ENCODE measurements around the gene DPM3. TPM values are rescaled to one million over a fixed set of nuclear protein-coding genes. Genes with fewer than 3 reads are reported as not detected.
"Not testable (repeated sequence)": the region's sequence is repeated elsewhere in the genome, so short reads cannot be mapped to it uniquely, and the experiment has no call there.

Gene DPM3, protein sequence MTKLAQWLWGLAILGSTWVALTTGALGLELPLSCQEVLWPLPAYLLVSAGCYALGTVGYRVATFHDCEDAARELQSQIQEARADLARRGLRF
- 50.7 TPM for polyA plus RNA-seq (2013, experiment 1 of 4)
- polyA plus RNA-seq (2013, experiment 2 of 4) = 43.9 TPM
- polyA plus RNA-seq (2013, experiment 3 of 4) = 77.0 TPM
- 83.1 TPM for polyA plus RNA-seq (2013, experiment 4 of 4)

DNA sequence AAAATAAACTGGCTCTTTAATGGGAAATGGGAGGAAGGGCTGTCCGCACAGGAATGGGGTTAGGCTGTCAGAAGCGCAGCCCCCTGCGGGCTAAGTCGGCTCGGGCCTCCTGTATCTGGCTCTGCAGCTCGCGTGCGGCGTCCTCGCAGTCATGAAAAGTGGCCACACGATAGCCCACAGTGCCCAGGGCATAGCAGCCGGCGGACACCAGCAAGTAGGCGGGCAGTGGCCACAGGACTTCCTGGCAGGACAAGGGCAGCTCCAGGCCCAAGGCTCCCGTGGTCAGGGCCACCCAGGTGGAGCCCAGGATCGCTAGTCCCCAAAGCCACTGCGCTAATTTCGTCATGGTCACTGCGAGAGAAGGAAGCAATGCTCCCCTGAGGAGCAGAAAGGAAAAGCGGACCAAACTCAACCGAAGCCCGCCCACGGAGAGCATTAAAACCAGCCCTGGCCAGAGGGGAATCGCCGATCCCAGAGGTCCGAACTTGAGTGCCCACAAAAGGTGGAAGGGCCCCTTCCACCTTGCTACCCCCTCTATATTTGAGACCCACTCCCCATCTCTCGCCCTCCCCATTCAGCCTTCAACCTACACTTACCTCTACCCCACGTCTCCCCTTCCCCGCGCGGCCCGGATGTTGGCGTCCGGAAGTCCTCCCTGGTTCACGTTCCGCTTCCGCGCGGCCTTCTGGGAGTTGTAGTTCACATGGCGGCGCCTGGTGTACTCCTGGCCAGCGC lies at the start of gene DPM3:
DPM3 (minus strand) TSS at position 637 of the 735 bp plus-strand sequence; CDS start at position 346, 291 bp downstream.
- Histone ChIP-seq H3K36me3 (ENCODE audit: control insufficient read depth, insufficient read depth, low read length) (no peaks in the 10 kb centered on the region), H3K27ac (ENCODE audit: insufficient read depth, low read depth, low read length, poor library complexity, severe bottlenecking) (peak within 1 kb of the TSS; percentile 18), H3K9me3 (ENCODE audit: control insufficient read depth, low read length) (no peaks in the 10 kb centered on the region), H3K27me3 (ENCODE audit: control insufficient read depth, insufficient read depth, low read length, poor library complexity, severe bottlenecking) (peaks cover 8% of the 10 kb centered on the region), H3K4me3 (ENCODE audit: insufficient read depth, low read depth, low read length) (peak within 1 kb of the TSS; percentile 97), H3K4me1 (ENCODE audit: control insufficient read depth, insufficient read depth, low read length) (peaks cover 4% of the 10 kb centered on the region)
- WGBS, 2 experiments = 1% methylated on average over 42 of the region's 42 CpGs

DNA sequence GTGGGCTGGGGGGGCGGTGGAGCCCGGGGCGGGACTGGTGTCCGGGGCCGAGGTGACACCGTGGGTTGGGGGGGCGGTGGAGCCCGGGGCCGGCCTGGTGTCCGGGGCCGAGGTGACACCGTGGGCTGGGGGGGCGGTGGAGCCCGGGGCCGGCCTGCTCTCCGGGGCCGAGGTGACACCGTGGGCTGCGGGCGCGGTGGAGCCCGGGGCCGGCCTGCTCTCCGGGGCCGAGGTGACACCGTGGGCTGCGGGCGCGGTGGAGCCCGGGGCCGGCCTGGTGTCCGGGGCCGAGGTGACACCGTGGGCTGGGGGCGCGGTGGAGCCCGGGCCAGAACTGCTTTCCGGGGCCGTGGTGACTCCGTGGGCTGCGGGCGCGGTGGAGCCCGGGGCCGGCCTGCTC lies 49.6 kb upstream of the DPM3 start:
- not testable (repeated sequence) for H3K36me3 ChIP-seq (ENCODE audit: control insufficient read depth, insufficient read depth, low read length); H3K27me3 ChIP-seq (ENCODE audit: control insufficient read depth, insufficient read depth, low read length, poor library complexity, severe bottlenecking); H3K27ac ChIP-seq (ENCODE audit: insufficient read depth, low read depth, low read length, poor library complexity, severe bottlenecking); H3K9me3 ChIP-seq (ENCODE audit: control insufficient read depth, low read length); H3K4me3 ChIP-seq (ENCODE audit: insufficient read depth, low read depth, low read length)
- WGBS, 2 experiments = 94 to 96% methylated on average over 20 to 22 of the region's 45 CpGs
- H3K4me1 ChIP-seq (ENCODE audit: control insufficient read depth, insufficient read depth, low read length) = peaks cover 15% of the 10 kb centered on the region

DNA sequence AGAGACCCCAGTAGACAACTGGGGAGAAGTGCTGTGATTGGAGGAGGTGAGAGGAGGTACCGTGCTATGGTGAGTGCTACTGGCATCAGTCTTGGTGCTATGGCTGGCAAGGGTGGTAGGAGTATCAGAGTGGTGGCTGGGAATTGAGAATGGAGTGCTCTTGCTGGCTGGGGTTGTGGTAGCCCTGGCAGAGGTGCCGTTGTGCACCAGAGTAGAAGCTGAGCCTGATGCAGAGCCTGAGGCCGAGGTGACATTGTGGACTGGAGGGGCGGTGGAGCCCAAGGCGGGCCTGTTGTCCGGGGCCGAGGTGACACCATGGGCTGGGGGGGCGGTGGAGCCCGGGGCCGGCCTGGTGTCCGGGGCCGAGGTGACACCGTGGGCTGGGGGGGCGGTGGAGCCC lies 47.9 kb upstream of the DPM3 start:
- Histone ChIP-seq H3K9me3 (ENCODE audit: control insufficient read depth, low read length) (no peaks in the 10 kb centered on the region), H3K27ac (ENCODE audit: insufficient read depth, low read depth, low read length, poor library complexity, severe bottlenecking) (no peak overlapping the region), H3K4me3 (ENCODE audit: insufficient read depth, low read depth, low read length) (no peak overlapping the region), H3K4me1 (ENCODE audit: control insufficient read depth, insufficient read depth, low read length) (peaks cover 14% of the 10 kb centered on the region), H3K27me3 (ENCODE audit: control insufficient read depth, insufficient read depth, low read length, poor library complexity, severe bottlenecking) (no peaks in the 10 kb centered on the region), H3K36me3 (ENCODE audit: control insufficient read depth, insufficient read depth, low read length) (no peaks in the 10 kb centered on the region)
- 94 to 95% methylated on average over 14 of the region's 14 CpGs for WGBS, 2 experiments

DNA sequence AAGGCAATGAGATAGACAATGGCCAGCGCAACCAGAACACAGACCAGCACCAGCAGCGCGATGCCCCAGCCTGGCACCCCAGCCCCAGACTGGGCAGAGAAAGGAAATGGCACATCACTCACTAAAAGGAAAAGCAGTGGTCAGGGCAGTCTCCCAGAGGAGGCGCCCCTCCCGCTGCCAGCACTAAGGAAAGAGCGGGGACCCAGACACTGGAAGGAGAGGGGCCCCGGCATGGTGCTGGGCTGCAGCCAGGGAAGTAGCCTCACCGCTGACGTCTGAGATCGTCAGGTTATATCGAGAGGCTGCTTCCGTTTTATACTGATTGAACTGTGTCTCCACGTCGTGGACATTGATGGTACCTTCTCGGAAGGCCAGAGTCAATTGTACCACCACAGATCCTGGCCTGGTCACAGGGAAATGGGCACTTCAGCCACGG lies 47.1 kb upstream of the DPM3 start:
- H3K9me3 ChIP-seq (ENCODE audit: control insufficient read depth, low read length) = no peaks in the 10 kb centered on the region
- WGBS, 2 experiments = 88 to 89% methylated on average over 16 of the region's 16 CpGs
- no peak overlapping the region for H3K27ac ChIP-seq (ENCODE audit: insufficient read depth, low read depth, low read length, poor library complexity, severe bottlenecking)
- no peak overlapping the region for H3K4me3 ChIP-seq (ENCODE audit: insufficient read depth, low read depth, low read length)
- H3K27me3 ChIP-seq (ENCODE audit: control insufficient read depth, insufficient read depth, low read length, poor library complexity, severe bottlenecking) = no peaks in the 10 kb centered on the region
- H3K36me3 ChIP-seq (ENCODE audit: control insufficient read depth, insufficient read depth, low read length) = no peaks in the 10 kb centered on the region
- H3K4me1 ChIP-seq (ENCODE audit: control insufficient read depth, insufficient read depth, low read length) = peaks cover 8% of the 10 kb centered on the region

DNA sequence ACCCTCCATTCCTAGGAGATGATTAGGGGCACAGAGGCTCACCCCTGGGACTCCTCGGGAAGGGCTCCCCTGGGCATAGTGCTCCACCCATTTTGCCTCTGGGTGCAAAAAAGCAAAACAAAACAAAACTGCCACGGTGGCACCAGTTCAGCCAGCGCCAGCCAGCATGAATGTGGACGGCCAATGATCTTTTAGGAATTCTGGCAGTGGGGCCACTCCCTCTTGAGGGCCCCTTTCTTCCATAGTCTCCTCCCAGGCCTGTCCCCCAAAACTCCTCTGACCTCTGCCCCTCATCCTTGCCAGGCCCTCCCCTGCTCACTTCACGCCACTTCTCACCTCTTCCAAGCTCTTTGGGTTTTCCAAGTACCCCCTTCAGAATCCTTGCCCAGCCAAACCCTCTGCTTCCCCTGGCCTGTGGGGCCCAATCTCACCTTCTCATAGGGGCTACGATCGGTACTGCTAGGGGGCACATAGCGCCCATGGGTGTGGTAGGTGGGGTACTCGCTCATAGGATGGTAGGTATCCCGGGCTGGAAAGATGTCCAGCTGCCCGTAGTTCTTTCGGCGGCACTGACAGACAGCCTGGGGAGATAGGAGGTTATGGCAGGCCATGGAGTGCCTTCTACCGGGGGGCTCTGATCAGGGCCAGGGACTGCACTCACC lies 46.6 kb upstream of the DPM3 start:
- WGBS, 2 experiments = 87 to 90% methylated on average over 14 of the region's 14 CpGs
- H3K36me3 ChIP-seq (ENCODE audit: control insufficient read depth, insufficient read depth, low read length) = no peaks in the 10 kb centered on the region
- H3K4me1 ChIP-seq (ENCODE audit: control insufficient read depth, insufficient read depth, low read length) = peaks cover 6% of the 10 kb centered on the region
- no peaks in the 10 kb centered on the region for H3K9me3 ChIP-seq (ENCODE audit: control insufficient read depth, low read length)
- H3K27me3 ChIP-seq (ENCODE audit: control insufficient read depth, insufficient read depth, low read length, poor library complexity, severe bottlenecking) = no peaks in the 10 kb centered on the region
- H3K27ac ChIP-seq (ENCODE audit: insufficient read depth, low read depth, low read length, poor library complexity, severe bottlenecking) = no peak overlapping the region
- no peak overlapping the region for H3K4me3 ChIP-seq (ENCODE audit: insufficient read depth, low read depth, low read length)

DNA sequence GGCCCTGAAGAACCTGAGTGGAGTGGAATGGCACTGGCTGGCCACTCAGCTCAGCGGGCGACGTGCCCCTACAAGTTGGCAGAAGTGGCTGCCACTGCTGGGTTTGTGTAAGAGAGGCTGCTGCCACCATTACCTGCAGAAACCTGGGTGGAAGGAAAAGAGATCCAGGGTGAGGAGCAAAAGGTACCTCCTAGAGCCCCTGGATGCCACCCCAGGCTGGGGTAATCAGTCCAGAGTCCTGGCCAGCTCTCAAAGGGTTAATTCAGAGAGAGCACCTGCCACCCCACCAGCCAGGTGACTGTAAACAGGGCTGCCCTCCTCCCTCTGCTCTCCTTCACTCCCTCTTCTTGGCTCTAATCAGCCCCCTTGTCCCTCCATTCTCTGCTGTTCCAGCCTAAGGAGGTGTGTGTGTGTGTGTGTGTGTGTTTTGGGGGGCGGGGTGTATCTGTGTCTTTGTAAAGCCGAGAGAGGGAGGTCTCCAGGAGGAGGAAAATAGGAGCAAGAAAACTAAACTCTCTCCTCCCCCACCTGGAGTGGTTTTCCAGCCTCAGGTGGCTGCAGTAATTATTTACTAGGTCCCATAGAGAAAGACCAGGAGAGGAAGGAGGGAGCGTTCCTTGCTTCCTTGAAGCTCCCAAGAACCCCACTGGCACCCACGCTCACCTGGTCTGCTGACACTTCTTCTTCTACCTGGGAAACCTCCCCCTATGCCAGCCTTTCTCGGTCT lies 45.9 kb upstream of the DPM3 start:
- Histone ChIP-seq H3K27me3 (ENCODE audit: control insufficient read depth, insufficient read depth, low read length, poor library complexity, severe bottlenecking) (no peaks in the 10 kb centered on the region), H3K9me3 (ENCODE audit: control insufficient read depth, low read length) (no peaks in the 10 kb centered on the region), H3K4me1 (ENCODE audit: control insufficient read depth, insufficient read depth, low read length) (peaks cover 6% of the 10 kb centered on the region), H3K36me3 (ENCODE audit: control insufficient read depth, insufficient read depth, low read length) (no peaks in the 10 kb centered on the region), H3K27ac (ENCODE audit: insufficient read depth, low read depth, low read length, poor library complexity, severe bottlenecking) (no peak overlapping the region), H3K4me3 (ENCODE audit: insufficient read depth, low read depth, low read length) (no peak overlapping the region)
- WGBS, 2 experiments = 86 to 88% methylated on average over 6 of the region's 8 CpGs

DNA sequence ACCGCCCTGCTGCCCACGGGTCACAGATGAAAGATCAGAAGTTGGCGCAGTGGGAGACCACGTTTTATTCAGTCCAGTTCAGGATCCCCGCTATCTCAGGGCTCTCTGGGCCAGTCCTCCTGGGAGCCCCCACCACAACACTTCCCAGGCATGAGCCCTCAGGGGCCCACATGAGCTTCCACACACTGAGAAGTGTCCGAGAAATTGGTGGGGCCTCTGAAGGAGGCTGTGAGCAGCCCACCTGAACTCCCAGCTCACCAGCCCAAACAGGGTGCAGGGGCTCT lies 45.4 kb upstream of the DPM3 start:
- H3K27me3 ChIP-seq (ENCODE audit: control insufficient read depth, insufficient read depth, low read length, poor library complexity, severe bottlenecking) = no peaks in the 10 kb centered on the region
- peaks cover 6% of the 10 kb centered on the region for H3K4me1 ChIP-seq (ENCODE audit: control insufficient read depth, insufficient read depth, low read length)
- H3K4me3 ChIP-seq (ENCODE audit: insufficient read depth, low read depth, low read length) = no peak overlapping the region
- H3K36me3 ChIP-seq (ENCODE audit: control insufficient read depth, insufficient read depth, low read length) = no peaks in the 10 kb centered on the region
- WGBS, 2 experiments = 87 to 88% methylated on average over 6 of the region's 6 CpGs
- H3K27ac ChIP-seq (ENCODE audit: insufficient read depth, low read depth, low read length, poor library complexity, severe bottlenecking) = no peak overlapping the region
- H3K9me3 ChIP-seq (ENCODE audit: control insufficient read depth, low read length) = no peaks in the 10 kb centered on the region

DNA sequence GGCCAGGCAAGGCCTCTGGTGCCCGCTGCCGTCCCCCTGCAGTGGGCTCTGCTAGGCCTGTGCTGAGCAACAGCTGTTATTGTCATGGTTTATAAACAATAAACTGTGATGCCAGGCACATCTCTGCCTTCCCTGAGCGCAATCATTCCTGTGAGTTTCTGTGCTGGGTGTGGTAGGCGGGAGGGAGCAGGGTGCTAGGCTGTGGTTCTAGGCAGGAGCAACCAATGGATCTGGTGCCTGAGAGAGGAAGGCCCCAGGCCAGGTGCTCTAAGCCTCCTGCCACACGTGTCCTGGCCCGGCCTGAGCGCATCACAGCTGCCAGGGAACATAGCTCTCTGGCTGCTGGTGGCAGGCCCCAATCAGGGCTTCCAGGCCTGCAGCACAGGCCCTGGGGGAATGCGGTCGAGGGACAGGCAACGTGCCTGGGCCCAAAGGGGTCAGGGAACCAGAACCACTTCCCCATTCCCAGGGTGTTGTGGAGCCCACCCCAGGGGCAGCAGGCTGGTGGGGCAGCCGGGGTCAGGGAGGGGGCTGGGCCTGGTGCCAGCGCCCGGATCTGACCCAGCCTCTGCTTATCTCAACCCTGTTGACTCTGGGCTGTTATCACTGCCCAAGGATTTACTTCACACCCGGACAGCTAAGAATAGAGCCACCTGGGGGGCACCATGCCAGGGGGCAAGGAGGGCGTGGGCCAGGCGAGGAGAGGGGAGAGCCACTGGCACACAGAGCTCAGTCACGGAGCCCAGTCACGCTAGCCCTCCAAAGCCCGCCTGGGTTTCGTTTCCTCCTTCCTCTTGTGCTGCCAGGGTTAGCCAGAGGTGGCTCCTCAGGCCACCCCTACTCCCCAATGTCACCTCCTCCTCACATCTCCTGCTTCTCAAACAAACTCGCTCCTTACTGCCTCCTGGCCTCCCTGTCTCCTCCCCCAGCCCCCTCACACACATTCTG lies 44.8 kb upstream of the DPM3 start:
- H3K9me3 ChIP-seq (ENCODE audit: control insufficient read depth, low read length) = no peaks in the 10 kb centered on the region
- no peak overlapping the region for H3K4me3 ChIP-seq (ENCODE audit: insufficient read depth, low read depth, low read length)
- H3K4me1 ChIP-seq (ENCODE audit: control insufficient read depth, insufficient read depth, low read length) = peaks cover 6% of the 10 kb centered on the region
- no peak overlapping the region for H3K27ac ChIP-seq (ENCODE audit: insufficient read depth, low read depth, low read length, poor library complexity, severe bottlenecking)
- WGBS, 2 experiments = 87 to 89% methylated on average over 21 of the region's 21 CpGs
- peaks cover under 1% of the 10 kb centered on the region for H3K36me3 ChIP-seq (ENCODE audit: control insufficient read depth, insufficient read depth, low read length)
- no peaks in the 10 kb centered on the region for H3K27me3 ChIP-seq (ENCODE audit: control insufficient read depth, insufficient read depth, low read length, poor library complexity, severe bottlenecking)

DNA sequence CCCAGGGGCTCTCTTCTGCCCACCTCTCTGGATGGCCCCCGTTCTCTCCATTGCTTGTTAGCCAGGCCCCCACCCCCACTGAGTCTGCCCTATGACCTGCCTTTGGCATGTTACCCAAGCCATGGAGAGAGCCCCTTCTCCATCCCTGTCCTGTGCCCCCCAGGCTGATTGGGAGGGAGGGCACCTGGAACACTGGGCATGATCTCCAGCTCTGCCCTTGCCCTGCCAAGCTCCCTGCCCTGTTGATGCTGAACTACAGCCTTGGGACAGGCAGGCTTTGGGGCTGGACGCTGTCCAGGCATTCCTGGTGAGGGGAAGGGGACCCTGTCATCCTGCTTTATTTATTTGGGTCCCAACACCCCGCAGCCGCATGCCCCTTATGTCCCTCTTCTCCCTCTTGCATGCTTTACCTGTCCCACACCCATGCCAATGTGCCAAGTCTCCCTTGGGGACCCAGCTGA lies 44.0 kb upstream of the DPM3 start:
- H3K27ac ChIP-seq (ENCODE audit: insufficient read depth, low read depth, low read length, poor library complexity, severe bottlenecking) = no peak overlapping the region
- 95 to 97% methylated on average over 4 of the region's 4 CpGs for WGBS, 2 experiments
- H3K36me3 ChIP-seq (ENCODE audit: control insufficient read depth, insufficient read depth, low read length) = peaks cover 8% of the 10 kb centered on the region
- no peaks in the 10 kb centered on the region for H3K27me3 ChIP-seq (ENCODE audit: control insufficient read depth, insufficient read depth, low read length, poor library complexity, severe bottlenecking)
- H3K4me3 ChIP-seq (ENCODE audit: insufficient read depth, low read depth, low read length) = no peak overlapping the region
- no peaks in the 10 kb centered on the region for H3K9me3 ChIP-seq (ENCODE audit: control insufficient read depth, low read length)
- peaks cover 6% of the 10 kb centered on the region for H3K4me1 ChIP-seq (ENCODE audit: control insufficient read depth, insufficient read depth, low read length)
